Measurements from ENCODE around the gene CAVIN2. TPM values are rescaled to one million over a fixed set of nuclear protein-coding genes. Genes with fewer than 3 reads are reported as not detected.

Gene CAVIN2
- total and polyA plus RNA-seq, 10 donors: 19.2 to 205 (median 142) TPM

- DNase-seq: no peak
- intact Hi-C loops (cut with DNase I; ENCODE audit: low total_unique reads): no loop called here
- TF ChIP-seq POLR2AphosphoS5 (IDR thresholded peaks at IDR 0.05): no peak
- TF ChIP-seq POLR2A (IDR thresholded peaks at IDR 0.05): no peak
- no peak for TF ChIP-seq CTCF (IDR thresholded peaks at IDR 0.05 in 8 of 11, conservative IDR thresholded peaks at IDR 0.05 in 3 of 11)
- WGBS, 5 donors: 65 to 83% (median 77%) methylated on average over 5 of the region's 5 CpGs
- Histone ChIP-seq H3K4me1 (peaks cover 5 to 35% (median 23%) of the 10 kb centered on the region in 6 donors), H3K36me3 (no peaks in the 10 kb centered on the region), H3K4me3 (no peak overlapping the region), H3K27me3 (replicated peaks in 1 of 7) (no peaks in the 10 kb centered on the region), H3K27ac (peak overlapping the region; percentile 17 to 85 (median 72)), H3K9me3 (no peaks in the 10 kb centered on the region)
These were observed 19.3 kb upstream of the CAVIN2 start for GRCh38 chr2:191866195-191866594.

GRCh38 chr2:191864628-191865374 lies 17.9 kb upstream of the CAVIN2 start:
- 63 to 79% (median 71%) methylated on average over 7 of the region's 7 CpGs for WGBS, 5 donors
- intact Hi-C loops (cut with DNase I; ENCODE audit: low total_unique reads): no loop called here
- peaks cover 5 to 35% (median 23%) of the 10 kb centered on the region in 6 donors for H3K4me1 ChIP-seq
- DNase-seq: no peak
- H3K27me3 ChIP-seq (replicated peaks in 1 of 7): no peaks in the 10 kb centered on the region
- H3K9me3 ChIP-seq: no peaks in the 10 kb centered on the region
- H3K27ac ChIP-seq: peak overlapping the region in 7 of 8 donors; percentile 47 to 85 (median 66)
- no peaks in the 10 kb centered on the region for H3K36me3 ChIP-seq
- H3K4me3 ChIP-seq: no peak overlapping the region
- no peak for TF ChIP-seq CTCF (IDR thresholded peaks at IDR 0.05 in 8 of 11, conservative IDR thresholded peaks at IDR 0.05 in 3 of 11)
- TF ChIP-seq POLR2A (IDR thresholded peaks at IDR 0.05): no peak
- no peak for TF ChIP-seq POLR2AphosphoS5 (IDR thresholded peaks at IDR 0.05)

GRCh38 chr2:191863988-191864387 lies 17.1 kb upstream of the CAVIN2 start:
- no peak for DNase-seq
- Histone ChIP-seq H3K4me1 (peaks cover 5 to 35% (median 22%) of the 10 kb centered on the region in 6 donors), H3K36me3 (no peaks in the 10 kb centered on the region), H3K27ac (peak overlapping the region in 2 of 8 donors; percentile 77 to 80), H3K4me3 (no peak overlapping the region), H3K9me3 (no peaks in the 10 kb centered on the region), H3K27me3 (replicated peaks in 1 of 7) (no peaks in the 10 kb centered on the region)
- WGBS, 5 donors: 82 to 94% (median 84%) methylated on average over 2 of the region's 2 CpGs
- TF ChIP-seq POLR2AphosphoS5 (IDR thresholded peaks at IDR 0.05) (no peak), CTCF (IDR thresholded peaks at IDR 0.05 in 8 of 11, conservative IDR thresholded peaks at IDR 0.05 in 3 of 11) (no peak), POLR2A (IDR thresholded peaks at IDR 0.05) (no peak)
- intact Hi-C loops (cut with DNase I; ENCODE audit: low total_unique reads): no loop called here

GRCh38 chr2:191862156-191862775 lies 15.4 kb upstream of the CAVIN2 start:
- H3K4me3 ChIP-seq: no peak overlapping the region
- no peaks in the 10 kb centered on the region for H3K36me3 ChIP-seq
- 85 to 97% (median 91%) methylated on average over 4 of the region's 4 CpGs for WGBS, 5 donors
- H3K4me1 ChIP-seq: peaks cover 2 to 29% (median 16%) of the 10 kb centered on the region in 6 donors
- no peaks in the 10 kb centered on the region for H3K9me3 ChIP-seq
- TF ChIP-seq CTCF (IDR thresholded peaks at IDR 0.05 in 8 of 11, conservative IDR thresholded peaks at IDR 0.05 in 3 of 11): no peak
- TF ChIP-seq POLR2AphosphoS5 (IDR thresholded peaks at IDR 0.05): no peak
- TF ChIP-seq POLR2A (IDR thresholded peaks at IDR 0.05): no peak
- DNase-seq: no peak
- intact Hi-C loops (cut with DNase I; ENCODE audit: low total_unique reads): no loop called here
- no peaks in the 10 kb centered on the region for H3K27me3 ChIP-seq (replicated peaks in 1 of 7)
- H3K27ac ChIP-seq: no peak overlapping the region

Measured in spleen (tissue), 11 donors.